GM12865 (cell line): ENCODE results near the gene PREX1.

Experiments
- DNase-seq: peaks from one replicate; pipeline ENCODE4 v3.0.0; 2010; ENCODE audit warnings: low read depth
- H3K4me3 ChIP-seq: 2 replicates; pipeline ENCODE4 v1.5.1; 2011; ENCODE audit warnings: mild to moderate bottlenecking, low read depth, low read length, control low read depth
- CTCF ChIP-seq: IDR thresholded peaks from 2 replicates; pipeline ENCODE4 v1.5.1; 2011; ENCODE audit warnings: low read length, control low read depth, low read depth, inconsistent platforms; ENCODE audit not compliant: insufficient read depth; ENCODE audit errors: missing control alignments

PREX1 gene

GRCh38 chr20:48660788-48661187 is 167.0 kb downstream of the PREX1 start:
- TF ChIP-seq CTCF = no peak
- DNase-seq = no peak
- H3K4me3 ChIP-seq = no peak overlapping the region

DNA sequence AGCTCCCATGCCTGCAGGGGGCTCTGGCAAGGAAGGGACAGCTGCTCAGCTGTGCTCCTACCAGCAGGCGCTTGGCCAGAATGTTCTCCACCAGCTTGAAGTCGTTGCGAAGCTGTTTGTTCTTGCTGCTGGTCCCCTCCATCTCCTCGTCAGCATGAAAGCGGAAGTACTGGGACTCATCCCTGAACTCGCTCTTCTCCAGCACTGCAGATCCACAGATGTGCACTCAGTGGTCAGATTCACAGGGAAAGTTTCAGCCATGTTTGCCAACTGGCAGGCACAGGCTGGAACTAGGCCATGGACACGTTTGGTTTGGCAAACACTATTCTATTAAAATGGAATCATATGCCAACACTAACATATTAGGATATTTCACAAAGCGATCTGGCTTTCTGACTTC is 167.9 kb downstream of the PREX1 start:
- no peak for DNase-seq
- H3K4me3 ChIP-seq = no peak overlapping the region
- no peak for TF ChIP-seq CTCF

- no peak overlapping the region for H3K4me3 ChIP-seq
Observed at GRCh38 chr20:48658505-48658904, 169.3 kb downstream of the PREX1 start.

GRCh38 chr20:48658198-48658476 is 169.7 kb downstream of the PREX1 start:
- H3K4me3 ChIP-seq = no peak overlapping the region
- TF ChIP-seq CTCF = no peak
- no peak for DNase-seq

More at GRCh38 chr20:48658505-48658904, 169.3 kb downstream of the PREX1 start:
- DNase-seq = no peak
- TF ChIP-seq CTCF = no peak

- DNase-seq = peak; percentile 84
- H3K4me3 ChIP-seq = no peak overlapping the region
- peak; percentile 92 for TF ChIP-seq CTCF
Observed at GRCh38 chr20:48657426-48658197, 170.2 kb downstream of the PREX1 start.

DNA sequence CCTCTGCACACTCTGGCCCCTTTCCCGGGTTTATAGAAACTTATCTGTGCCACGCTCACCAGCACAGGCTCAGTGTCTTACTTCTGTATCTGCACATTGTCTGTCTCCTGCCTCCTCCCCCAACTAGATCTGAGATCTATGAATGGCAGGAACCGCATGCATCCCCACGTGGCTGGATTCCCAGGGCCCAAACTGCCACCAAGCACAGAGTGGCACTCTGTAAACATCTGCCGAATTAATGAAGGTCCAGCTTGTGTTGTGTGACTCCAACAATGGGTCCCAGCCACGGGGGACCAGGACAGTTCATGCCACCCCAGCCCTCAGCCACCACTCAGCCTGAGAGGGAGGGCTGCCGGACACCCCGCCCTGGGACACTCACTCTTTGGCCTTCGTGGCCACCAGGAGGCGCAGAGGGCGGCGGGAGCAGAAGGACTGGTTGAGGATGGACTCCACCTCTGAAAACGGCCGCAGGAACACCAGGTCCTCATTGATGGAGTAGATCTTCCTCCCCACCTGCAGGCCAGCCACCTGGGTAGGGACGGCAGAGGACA is 171.1 kb downstream of the PREX1 start:
- no peak overlapping the region for H3K4me3 ChIP-seq
- no peak for DNase-seq
- TF ChIP-seq CTCF = peak; percentile 3

DNA sequence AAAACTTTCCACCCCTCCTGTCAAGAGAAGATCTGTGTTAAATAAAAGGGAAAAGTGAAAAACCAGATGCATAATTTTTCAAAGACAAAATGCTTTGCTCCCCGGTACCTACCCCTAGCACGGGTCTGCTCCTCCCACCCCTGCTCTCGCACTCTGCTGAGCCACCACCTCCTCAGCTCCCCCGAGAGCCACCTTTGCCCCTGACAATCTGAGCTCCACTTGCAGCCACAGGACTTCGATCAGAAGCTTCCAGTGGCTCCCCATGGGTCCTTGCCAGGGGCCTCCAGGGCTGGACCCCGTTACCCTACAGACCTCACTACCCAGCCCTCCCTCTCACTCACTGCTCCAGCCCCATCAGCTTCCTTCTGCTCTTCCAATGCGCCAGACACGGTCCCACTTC is 171.7 kb downstream of the PREX1 start:
- no peak for DNase-seq
- no peak for TF ChIP-seq CTCF
- no peak overlapping the region for H3K4me3 ChIP-seq
